ENCODE data around the gene PFDN4. TPM values are rescaled to one million over a fixed set of nuclear protein-coding genes. Genes with fewer than 3 reads are reported as not detected.

Gene PFDN4
- total and polyA plus RNA-seq, 2 of the 13 experiments (the other 11 are each of a cell fraction or from before 2014, with no cell fraction given): 59.8 to 227 TPM

- TF ChIP-seq ZFP91 (CRISPR knock-in tag; IDR thresholded peaks at IDR 0.05; ENCODE audit: borderline replicate concordance) (0 out of 2 replicates have a peak, but pooled peaks have one; percentile 10), KLF16 (CRISPR knock-in tag; IDR thresholded peaks at IDR 0.05) (peak in 1 of 2 experiments; percentile 30; a peak in 1 of 4 replicates), ZNF430 (CRISPR knock-in tag; IDR thresholded peaks at IDR 0.05) (0 out of 2 replicates have a peak, but pooled peaks have one; percentile 23), ZNF251 (CRISPR knock-in tag; IDR thresholded peaks at IDR 0.05) (0 out of 2 replicates have a peak, but pooled peaks have one; percentile 49), ZNF280B (CRISPR knock-in tag; IDR thresholded peaks at IDR 0.05; ENCODE audit: borderline replicate concordance) (peak; percentile 73; the same call in 1 of the 2 replicates), TSC22D2 (CRISPR knock-in tag; IDR thresholded peaks at IDR 0.05; ENCODE audit: borderline replicate concordance) (no peak), SOX13 (IDR thresholded peaks at IDR 0.05) (no peak), SOX13 (CRISPR knock-in tag; conservative IDR thresholded peaks at IDR 0.05 in 1 of 2, IDR thresholded peaks at IDR 0.05 in 1 of 2) (no peak), ZBTB1 (CRISPR knock-in tag; IDR thresholded peaks at IDR 0.05; ENCODE audit: borderline replicate concordance) (no peak), REST (IDR thresholded peaks at IDR 0.05; ENCODE audit: borderline replicate concordance in 1 of 2, low read depth in 1 of 2, low read length in 2 of 2) (no peak), THAP11 (CRISPR knock-in tag; IDR thresholded peaks at IDR 0.05) (0 out of 2 replicates have a peak, but pooled peaks have one; percentile 10), SRY (CRISPR knock-in tag; IDR thresholded peaks at IDR 0.05) (0 out of 2 replicates have a peak, but pooled peaks have one; percentile 43), ZNF253 (CRISPR knock-in tag; IDR thresholded peaks at IDR 0.05; ENCODE audit: borderline replicate concordance) (0 out of 2 replicates have a peak, but pooled peaks have one; percentile 16), PCBP2 (optimal IDR thresholded peaks at IDR 0.05; ENCODE audit: low read depth, low read length, poor library complexity, severe bottlenecking) (no peak), ZNF768 (CRISPR knock-in tag; IDR thresholded peaks at IDR 0.05) (0 out of 2 replicates have a peak, but pooled peaks have one; percentile 13), ZNF124 (CRISPR knock-in tag; IDR thresholded peaks at IDR 0.05) (no peak), ZSCAN5A (CRISPR knock-in tag; IDR thresholded peaks at IDR 0.05; ENCODE audit: borderline replicate concordance) (no peak), TBX2 (CRISPR knock-in tag; IDR thresholded peaks at IDR 0.05; ENCODE audit: borderline replicate concordance) (peak; percentile 12; the same call in 1 of the 2 replicates), CBX2 (IDR thresholded peaks at IDR 0.05; ENCODE audit: low read depth, low read length) (no peak), CBX2 (CRISPR knock-in tag; IDR thresholded peaks at IDR 0.05; ENCODE audit: low read depth) (no peak)
Observed at GRCh38 chr20:54172856-54173652, 34.8 kb upstream of the PFDN4 start (continued).
